ENCODE measurements around the gene IL13. TPM values are rescaled to one million over a fixed set of nuclear protein-coding genes. Genes with fewer than 3 reads are reported as not detected.

The IL13 gene
- total and polyA plus RNA-seq, 10 of the 15 experiments (the other 5 are each of a cell fraction or from before 2014, with no cell fraction given): 0.06 to 0.40 (median 0.11) TPM; not detected in 6

GRCh38 chr5:132627470-132627869, 30.5 kb upstream of the IL13 start:
- Histone ChIP-seq H3K9me3 (replicated peaks; ENCODE audit: control insufficient read depth, insufficient read depth, low read length) (no peaks in the 10 kb centered on the region), H3K4me2 (ENCODE audit: control insufficient read depth, insufficient read depth) (no peak overlapping the region), H3K27ac (ENCODE audit: control insufficient read depth, insufficient read depth) (no peak overlapping the region), H3K36me3 (ENCODE audit: control insufficient read depth in 2 of 2, insufficient read depth in 2 of 2, low read length in 1 of 2) (peaks cover 5 to 8% of the 10 kb centered on the region in 2 experiments), H2AFZ (ENCODE audit: control insufficient read depth, low read depth, low read length) (no peak overlapping the region), H3K4me1 (ENCODE audit: control insufficient read depth, insufficient read depth, low read length) (peaks cover 15% of the 10 kb centered on the region; the same call in 1 of the 2 replicates), H3K79me2 (ENCODE audit: control insufficient read depth, insufficient read depth, low read length) (no peaks in the 10 kb centered on the region; the same call in 1 of the 2 replicates), H3K4me3 (no peak overlapping the region), H3K27me3 (replicated peaks in 1 of 2; ENCODE audit: control insufficient read depth in 2 of 2, insufficient read depth in 2 of 2, low read length in 1 of 2) (no peaks in the 10 kb centered on the region), H3K9ac (ENCODE audit: control insufficient read depth, insufficient read depth, low read length) (no peak overlapping the region), H4K20me1 (ENCODE audit: control insufficient read depth, insufficient read depth) (no peaks in the 10 kb centered on the region)
- intact Hi-C loops (cut with micrococcal nuclease; ENCODE audit: unreplicated experiment): no loop called here
- no peak for FAIRE-seq
- DNase-seq (ENCODE audit: low read depth, low spot score): no peak
- ChIA-PET POLR2A (no interaction called here), SMC1A (ENCODE audit: uncharacterized antibody, unreplicated experiment) (interaction anchor here (0.6 to 1.4 kb wide), 2 partner anchors 24 to 47 kb away, joined by 3 read pairs; partner anchors contain the start of gene IL4), CTCF (no interaction called here), RAD21 (ENCODE audit: unreplicated experiment) (interaction anchor here (5.5 kb wide), 1 partner anchor 14 kb away, joined by 25 read pairs; no protein-coding TSS in a partner anchor)
- 93% methylated on average over 2 of the region's 2 CpGs for WGBS (ENCODE audit: insufficient coverage, insufficient replicate concordance, low lambda C conversion rate, missing lambda C conversion rate)
- no TSS peak for BruUV-seq (replicated peaks)
- no peak for ATAC-seq
- in situ Hi-C loops (cut with MboI): no loop called here
- TF ChIP-seq SIX5 (IDR thresholded peaks at IDR 0.05; ENCODE audit: low read depth, low read length, severe bottlenecking) (no peak), SMC3 (IDR thresholded peaks at IDR 0.05; ENCODE audit: borderline replicate concordance, low read length) (no peak), NR2C2 (IDR thresholded peaks at IDR 0.05; ENCODE audit: borderline replicate concordance, control insufficient read depth, insufficient read length, low read depth) (no peak), CEBPZ (IDR thresholded peaks at IDR 0.05; ENCODE audit: low read depth, low read length) (no peak), RELB (IDR thresholded peaks at IDR 0.05; ENCODE audit: low read depth) (no peak), SRF (IDR thresholded peaks at IDR 0.05; ENCODE audit: low read depth in 2 of 2, low read length in 2 of 2) (no peak), IKZF1 (conservative IDR thresholded peaks at IDR 0.05) (no peak), TARDBP (IDR thresholded peaks at IDR 0.05; ENCODE audit: borderline replicate concordance) (no peak), POLR2A (IDR thresholded peaks at IDR 0.05; ENCODE audit: low read depth, low read length) (no peak)

All from GM12878 (cell line).